ENCODE measurements around the gene PDILT.

The PDILT gene

GRCh38 chr16:20334396-20334795, 70.1 kb downstream of the PDILT start:
- no peak for TF ChIP-seq CTCF (IDR thresholded peaks at IDR 0.05; ENCODE audit: low read length, missing control alignments)
- H3K4me3 ChIP-seq (replicated peaks; ENCODE audit: low read depth, low read length): no peak overlapping the region
- DNase-seq (ENCODE audit: low read depth): no peak

GRCh38 chr16:20333120-20333519, 71.4 kb downstream of the PDILT start:
- no peak for DNase-seq (ENCODE audit: low read depth)
- TF ChIP-seq CTCF (IDR thresholded peaks at IDR 0.05; ENCODE audit: low read length, missing control alignments): no peak
- H3K4me3 ChIP-seq (replicated peaks; ENCODE audit: low read depth, low read length): no peak overlapping the region

- TF ChIP-seq CTCF (IDR thresholded peaks at IDR 0.05; ENCODE audit: low read length, missing control alignments): no peak
- no peak overlapping the region for H3K4me3 ChIP-seq (replicated peaks; ENCODE audit: low read depth, low read length)
- DNase-seq (ENCODE audit: low read depth): no peak
Measured at GRCh38 chr16:20332411-20332810, 72.1 kb downstream of the PDILT start.

- DNase-seq (ENCODE audit: low read depth): no peak
Measured at GRCh38 chr16:20331635-20332034, 72.9 kb downstream of the PDILT start.

DNA sequence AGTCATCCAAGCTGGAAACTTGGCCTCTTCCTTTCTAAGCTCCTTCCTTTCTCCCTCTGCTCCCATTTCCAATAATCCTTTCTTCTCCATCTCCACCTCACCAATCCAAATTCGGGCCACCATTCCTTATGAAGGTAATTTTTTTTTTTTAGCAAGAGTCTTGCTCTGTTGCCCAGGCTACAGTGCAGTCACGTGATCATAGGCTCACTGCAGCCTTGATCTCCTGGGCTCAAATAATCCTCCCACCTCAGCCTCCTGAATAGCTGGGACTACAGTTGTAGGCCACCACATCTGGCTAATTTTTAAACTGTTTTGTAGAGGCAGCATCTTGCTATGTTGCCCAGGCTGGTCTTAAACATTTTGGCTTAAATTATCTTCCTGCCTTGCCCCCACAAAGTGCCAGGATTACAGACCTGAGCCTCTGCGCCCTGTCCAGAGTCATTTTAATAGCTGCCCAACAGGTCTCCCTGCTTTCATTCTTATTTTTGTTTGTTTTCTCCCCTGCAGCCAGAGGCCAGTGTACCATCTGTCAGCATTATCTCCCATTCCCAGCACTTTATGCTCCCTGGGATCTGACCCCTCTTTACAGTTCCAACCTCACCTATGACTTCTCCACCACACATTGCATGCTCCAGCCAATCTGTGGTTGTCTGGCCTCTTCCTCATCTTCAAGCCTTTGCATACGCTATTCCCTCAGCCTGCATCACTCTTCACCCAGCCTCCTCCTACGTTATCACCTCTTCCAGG, 75.0 kb downstream of the PDILT start:
- no peak for DNase-seq (ENCODE audit: low read depth)
- TF ChIP-seq CTCF (IDR thresholded peaks at IDR 0.05; ENCODE audit: low read length, missing control alignments): no peak
- no peak overlapping the region for H3K4me3 ChIP-seq (replicated peaks; ENCODE audit: low read depth, low read length)

More at GRCh38 chr16:20331635-20332034, 72.9 kb downstream of the PDILT start:
- H3K4me3 ChIP-seq (replicated peaks; ENCODE audit: low read depth, low read length): no peak overlapping the region
- TF ChIP-seq CTCF (IDR thresholded peaks at IDR 0.05; ENCODE audit: low read length, missing control alignments): no peak

GRCh38 chr16:20327444-20328041, 77.0 kb downstream of the PDILT start, which contains the start of gene GP2:
Gene GP2 (minus strand): TSS chr16:20327513. CDS start chr16:20326431, 1,082 bp downstream.
- H3K4me3 ChIP-seq (replicated peaks; ENCODE audit: low read depth, low read length): no peak within 1 kb of the TSS
- no peak for DNase-seq (ENCODE audit: low read depth)
- TF ChIP-seq CTCF (IDR thresholded peaks at IDR 0.05; ENCODE audit: low read length, missing control alignments): no peak

Measured in fibroblast of pulmonary artery (primary cell).